A375 (cell line): ENCODE measurements around the gene CCDC97. TPM values are rescaled to one million over a fixed set of nuclear protein-coding genes. Genes with fewer than 3 reads are reported as not detected.

Experiments
- small RNA-seq: library from RNA; depleted of rRNA; stranded (forward); fragments of <200 nt; gene quantifications from one replicate; pipeline ENCODE3, GENCODE V24; 2014
- total RNA-seq: library from RNA; depleted of rRNA; stranded (reverse); fragments of >200 nt; shearing (Covaris generic); gene quantifications from 2 replicates; pipeline ENCODE4 v1.2.3, GENCODE V29; 2014; rRNA removed

The CCDC97 gene
- total RNA-seq = 17.7 and 19.9 TPM in 2 replicates

GRCh38 chr19:41310033-41310831 is at the start of gene CCDC97:
CCDC97 (plus strand) TSS chr19:41310172; CDS start chr19:41310311, 139 bp downstream.

GRCh38 chr19:41263850-41264580 is 46.0 kb upstream of the CCDC97 start, which contains the start of gene HNRNPUL1:
HNRNPUL1 (plus strand) TSS chr19:41264372; CDS start chr19:41264504, 132 bp downstream.

GRCh38 chr19:41353466-41354342 is 43.7 kb downstream of the CCDC97 start, which contains the start of gene TGFB1:
TGFB1 (minus strand) TSS chr19:41353922; CDS start chr19:41353044, 878 bp downstream.

GRCh38 chr19:41363753-41364523 is 54.0 kb downstream of the CCDC97 start, which contains the start of gene B9D2:
B9D2 (minus strand) TSS chr19:41364149; CDS start chr19:41363519, 630 bp downstream.

Small RNA genes within 50 kb of the gene (small RNA-seq; reads per million reads assigned to genes)
- not detected for gene RN7SL34P

Other genes with a start within 250 kb of the CCDC97 start
- gene CYP2A13, start 221.7 kb upstream of the CCDC97 start, total RNA-seq = not detected in 2 replicates
- not detected in 2 replicates for gene CYP2F1, start 195.7 kb upstream of the CCDC97 start, total RNA-seq
- gene CYP2S1, start 117.0 kb upstream of the CCDC97 start, total RNA-seq = 0.05 and 0.75 TPM in 2 replicates
- 302 and 303 TPM in 2 replicates for gene AXL, start 90.9 kb upstream of the CCDC97 start, total RNA-seq
- 215 and 217 TPM in 2 replicates for gene HNRNPUL1, start 45.8 kb upstream of the CCDC97 start, total RNA-seq
- 10.7 and 15.3 TPM in 2 replicates for gene TGFB1, start 43.8 kb downstream of the CCDC97 start, total RNA-seq
- gene B9D2, start 54.0 kb downstream of the CCDC97 start, total RNA-seq = 7.2 and 16.3 TPM in 2 replicates
- 1.4 and 2.3 TPM in 2 replicates for gene TMEM91, start 66.4 kb downstream of the CCDC97 start, total RNA-seq
- gene EXOSC5, start 87.2 kb downstream of the CCDC97 start, total RNA-seq = 91.0 and 93.2 TPM in 2 replicates
- 103 and 115 TPM in 2 replicates for gene BCKDHA, start 87.6 kb downstream of the CCDC97 start, total RNA-seq
- not detected in 2 replicates for gene B3GNT8, start 117.2 kb downstream of the CCDC97 start, total RNA-seq
- gene DMAC2, start 129.7 kb downstream of the CCDC97 start, total RNA-seq = 32.9 and 35.2 TPM in 2 replicates
- not detected in 2 replicates for gene ERICH4, start 133.0 kb downstream of the CCDC97 start, total RNA-seq